HG03439 (cell line): Measurements from ENCODE around the gene SH2D2A.
"Not testable (repeated sequence)": the region's sequence is repeated elsewhere in the genome, so short reads cannot be mapped to it uniquely, and the experiment has no call there.

Experiments
- ATAC-seq: cut with Tn5 transposase; IDR thresholded peaks from one replicate; pipeline ENCODE4 v1.9.1; 2021; ENCODE audit warnings: mild to moderate bottlenecking, moderate library complexity; ENCODE audit not compliant: unreplicated experiment

The SH2D2A gene

DNA sequence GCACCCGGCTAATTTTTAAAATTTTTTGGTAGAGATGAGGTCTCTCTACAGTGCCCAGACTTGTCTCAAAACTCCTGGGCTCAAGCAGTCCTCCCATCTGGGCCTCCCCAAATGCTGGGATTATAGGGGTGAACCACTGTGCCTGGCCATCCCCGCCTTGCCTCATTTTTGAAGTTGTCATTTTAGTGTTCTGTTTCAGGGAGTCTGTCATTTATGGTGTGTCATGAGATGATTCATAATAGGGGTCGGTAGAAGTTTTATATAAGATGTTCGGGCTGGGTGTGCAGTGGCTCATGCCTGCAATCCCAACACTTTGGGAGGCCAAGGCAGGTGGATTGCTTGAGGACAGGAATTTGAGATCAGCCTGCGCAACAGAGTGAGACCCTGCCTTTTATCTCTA lies 40.8 kb downstream of the SH2D2A start:
- ATAC-seq, result no peak

GRCh38 chr1:156773607-156774006 lies 43.0 kb downstream of the SH2D2A start:
- ATAC-seq, result no peak

DNA sequence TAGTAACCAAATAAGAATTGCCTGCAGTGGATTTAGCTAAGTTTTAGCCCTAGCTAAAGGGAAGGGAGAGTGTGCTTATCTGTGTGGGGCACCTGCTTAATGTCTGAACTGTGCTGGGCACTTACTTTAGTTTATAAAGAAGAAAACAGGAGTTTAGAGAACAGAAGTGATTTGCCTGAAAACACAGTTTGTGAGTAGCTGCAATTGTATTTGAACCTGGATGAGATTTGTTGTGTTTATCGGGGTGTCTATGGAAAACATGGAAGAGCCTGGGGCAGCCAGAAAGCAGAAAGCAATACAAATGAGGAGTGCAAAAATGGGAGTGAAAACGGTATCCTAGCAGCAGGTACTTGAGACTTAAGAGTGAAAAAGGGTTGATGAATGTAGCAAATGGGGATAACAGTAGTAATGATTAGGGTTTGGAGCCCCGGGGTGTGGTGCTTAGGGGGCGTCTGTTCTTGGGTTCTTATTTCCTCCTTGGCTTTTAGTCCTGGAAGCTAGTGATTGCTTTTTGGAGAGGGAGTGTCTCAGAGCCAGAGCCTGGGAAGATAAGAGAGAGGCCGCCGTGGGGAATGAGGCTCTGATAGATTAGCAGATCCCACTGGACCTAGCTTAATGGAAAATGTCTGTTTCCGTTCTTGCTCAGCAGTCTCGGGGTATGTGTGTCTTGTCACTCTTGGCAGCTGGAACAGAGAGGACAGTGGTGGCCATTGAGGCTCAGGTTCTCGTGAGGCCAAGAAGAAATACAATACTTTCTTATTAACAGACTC lies 43.7 kb downstream of the SH2D2A start:
- no peak for ATAC-seq

DNA sequence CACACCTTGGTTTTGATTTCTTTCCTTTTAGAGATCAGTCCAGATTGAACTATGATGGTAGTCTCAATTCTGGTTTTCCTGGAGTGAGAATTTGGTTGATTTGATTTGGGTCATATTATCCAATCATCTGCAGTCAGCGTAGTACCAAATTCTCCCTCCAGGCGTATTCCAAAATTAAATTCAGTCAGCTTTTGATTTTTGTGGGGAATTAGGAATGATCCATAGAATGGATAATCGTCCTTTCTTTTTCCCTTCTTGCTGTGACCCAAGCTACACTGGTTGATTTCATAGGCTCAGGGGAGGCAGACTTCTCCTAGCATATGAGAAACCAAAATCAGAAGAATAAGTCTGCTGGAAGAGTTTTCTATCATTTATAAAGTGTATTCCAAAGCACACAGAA lies 44.4 kb downstream of the SH2D2A start:
- ATAC-seq, result no peak

DNA sequence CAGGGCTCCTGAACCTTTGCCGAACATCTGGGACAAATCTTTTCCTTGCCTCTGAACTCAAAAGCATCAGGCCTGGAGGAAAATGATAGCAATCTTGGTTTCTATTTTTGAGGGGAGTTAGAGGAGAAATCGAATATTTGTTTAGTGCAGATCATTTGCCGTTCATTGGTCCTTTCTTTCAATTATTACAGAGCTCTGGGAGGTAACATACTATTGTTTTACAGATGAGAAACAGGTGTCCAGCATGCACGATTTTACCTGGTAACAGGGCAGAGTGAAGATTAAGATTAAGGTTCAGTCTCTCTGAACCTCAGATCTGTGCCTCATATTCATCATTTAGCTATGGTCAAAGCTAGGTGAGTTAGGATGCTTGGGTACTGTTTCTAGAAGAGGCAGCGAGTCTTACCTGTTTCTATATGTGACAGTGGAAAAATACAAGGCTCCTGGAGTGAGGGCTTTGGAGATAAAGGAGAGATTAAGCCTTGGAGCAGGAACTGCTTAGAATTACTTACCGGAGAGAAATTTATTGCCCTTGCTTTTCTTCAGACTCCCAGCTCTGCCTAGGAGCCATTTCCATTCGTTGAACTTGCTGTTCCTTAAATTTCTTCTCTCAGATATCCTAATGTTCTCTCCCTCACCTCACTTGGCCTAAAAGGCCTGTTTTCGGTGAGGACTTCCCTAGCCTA lies 47.9 kb downstream of the SH2D2A start:
- ATAC-seq, result no peak

DNA sequence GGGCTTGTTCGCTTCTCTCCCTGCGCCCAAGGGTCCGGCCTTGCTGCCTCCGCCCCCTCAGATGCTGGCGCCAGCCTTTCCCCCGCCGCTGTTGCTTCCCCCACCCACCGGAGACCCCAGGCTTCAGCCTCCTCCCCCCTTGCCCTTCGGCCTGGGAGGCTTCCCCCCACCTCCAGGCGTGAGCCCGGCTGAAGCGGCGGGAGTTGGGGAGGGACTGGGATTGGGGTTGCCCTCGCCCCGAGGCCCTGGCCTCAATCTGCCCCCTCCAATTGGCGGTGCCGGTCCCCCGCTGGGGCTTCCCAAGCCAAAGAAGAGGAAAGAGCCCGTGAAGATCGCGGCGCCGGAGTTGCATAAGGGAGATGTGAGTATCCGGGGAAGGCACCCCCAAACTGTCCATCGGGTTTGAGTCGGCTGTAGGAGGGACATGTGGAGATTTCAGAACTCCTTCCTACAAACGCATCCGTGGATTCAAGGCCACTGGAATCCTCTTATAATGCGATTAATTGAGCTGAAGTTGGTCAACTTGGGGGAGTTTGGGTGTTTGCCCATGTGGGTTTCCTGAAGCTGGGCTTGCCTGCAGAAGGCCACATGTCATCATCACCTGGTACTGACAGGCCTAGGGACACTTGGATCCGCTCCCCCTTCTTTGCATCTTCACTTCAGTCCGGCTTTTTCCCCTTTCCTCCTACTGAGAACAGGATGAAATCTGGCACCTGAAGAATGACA lies 48.6 kb downstream of the SH2D2A start:
- peak; percentile 2 for ATAC-seq

DNA sequence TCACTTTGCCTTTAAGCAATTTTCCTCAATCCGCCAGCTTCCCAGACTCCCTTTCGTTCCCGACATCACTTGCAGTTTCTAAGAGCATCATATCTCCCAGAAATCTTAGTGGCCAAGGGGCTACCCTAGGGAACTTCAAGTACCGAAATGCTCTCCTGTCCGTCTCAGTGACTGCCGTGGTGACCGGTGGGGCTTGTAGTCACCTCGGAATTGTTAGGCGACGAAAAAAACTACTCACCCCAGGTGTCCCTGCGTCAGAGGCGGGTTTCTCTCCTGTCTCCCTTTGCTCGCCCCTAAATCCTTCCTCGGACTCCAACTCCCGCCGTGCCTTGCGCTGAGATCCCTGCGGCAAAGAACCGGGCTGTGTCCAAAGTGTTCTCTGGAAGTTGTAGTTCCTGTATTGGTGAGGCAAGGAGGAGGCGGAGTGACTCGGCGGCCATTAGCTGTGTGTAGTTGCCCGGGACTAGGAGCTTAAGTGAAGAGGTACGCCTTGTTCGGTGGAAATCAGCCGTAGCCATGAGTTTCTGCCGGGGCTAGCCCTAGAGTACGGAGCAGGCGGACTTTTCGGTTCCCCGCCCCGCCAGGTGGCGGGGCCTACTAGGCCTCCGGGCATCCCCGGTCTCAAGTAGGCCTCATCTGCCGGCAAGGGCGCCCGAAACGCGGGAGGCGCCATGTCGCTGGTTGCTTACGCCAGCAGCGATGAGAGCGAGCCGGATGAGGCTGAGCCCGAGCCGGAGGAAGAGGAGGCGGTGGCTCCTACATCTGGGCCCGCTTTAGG lies 49.4 kb downstream of the SH2D2A start, which contains the start of gene PRCC:
Gene PRCC (plus strand): TSS at position 435 of the 778 bp plus-strand sequence. CDS start 237 bp downstream, at position 672.
- peak; percentile 92 for ATAC-seq

DNA sequence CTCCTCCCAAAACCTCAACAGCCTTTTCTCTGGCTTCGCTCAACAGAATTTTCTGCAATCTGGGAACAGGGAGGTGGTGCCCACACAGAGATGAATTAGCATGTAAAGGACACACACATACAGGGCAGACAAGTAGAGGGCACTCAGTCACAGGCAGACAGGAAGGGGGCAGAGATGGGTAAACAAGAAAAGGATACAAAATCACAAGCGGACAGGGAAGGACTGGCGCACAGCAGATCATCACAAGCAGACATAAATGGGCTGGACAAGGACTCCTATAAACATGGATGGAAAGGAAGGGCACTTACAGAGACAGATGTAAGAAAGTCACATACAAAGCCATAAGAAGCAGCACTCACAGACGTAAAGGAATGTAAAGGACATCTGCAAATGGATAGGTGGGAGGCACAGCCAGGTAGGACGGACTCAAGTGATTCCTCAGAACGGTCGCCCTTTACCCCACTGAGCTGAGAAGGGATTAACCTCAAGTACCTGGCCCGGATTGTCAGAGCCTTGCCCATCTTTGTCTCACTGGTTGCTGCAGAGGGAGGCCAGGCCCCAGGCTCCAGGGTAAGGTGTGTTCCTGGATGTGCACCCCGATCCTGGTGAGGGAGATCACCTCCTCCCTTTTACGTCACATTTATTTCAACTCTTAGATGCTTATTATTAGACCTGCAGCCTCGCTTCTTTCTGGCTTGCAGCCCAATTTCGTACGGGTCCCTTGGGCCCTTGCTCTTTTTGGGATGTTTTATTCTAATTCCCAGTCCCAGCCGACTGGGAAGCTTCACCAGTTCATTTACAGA lies 50.1 kb downstream of the SH2D2A start:
- ATAC-seq, result peak; percentile 5

GRCh38 chr1:156765666-156766065 lies 51.0 kb downstream of the SH2D2A start:
- ATAC-seq, result no peak

DNA sequence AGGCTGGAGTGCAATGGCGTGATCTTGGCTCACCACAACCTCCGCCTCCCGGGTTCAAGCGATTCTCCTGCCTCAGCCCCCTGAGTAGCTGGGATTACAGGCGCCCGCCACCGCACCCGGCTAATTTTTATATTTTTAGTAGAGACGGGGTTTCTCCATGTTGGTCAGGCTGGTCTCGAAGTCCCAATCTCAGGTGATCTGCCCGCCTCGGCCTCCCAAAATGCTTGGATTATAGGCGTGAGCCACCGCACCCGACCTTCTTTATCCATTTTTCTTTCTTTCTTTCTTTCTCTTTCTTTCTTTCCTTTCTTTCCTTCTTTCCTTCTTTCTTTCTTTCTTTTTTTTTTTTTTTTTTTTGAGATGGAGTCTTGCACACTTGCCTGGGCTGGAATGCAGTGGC lies 51.5 kb downstream of the SH2D2A start:
- ATAC-seq, result not testable (repeated sequence)

- ATAC-seq, result no peak
These were observed 55.9 kb downstream of the SH2D2A start for GRCh38 chr1:156760796-156761104.

DNA sequence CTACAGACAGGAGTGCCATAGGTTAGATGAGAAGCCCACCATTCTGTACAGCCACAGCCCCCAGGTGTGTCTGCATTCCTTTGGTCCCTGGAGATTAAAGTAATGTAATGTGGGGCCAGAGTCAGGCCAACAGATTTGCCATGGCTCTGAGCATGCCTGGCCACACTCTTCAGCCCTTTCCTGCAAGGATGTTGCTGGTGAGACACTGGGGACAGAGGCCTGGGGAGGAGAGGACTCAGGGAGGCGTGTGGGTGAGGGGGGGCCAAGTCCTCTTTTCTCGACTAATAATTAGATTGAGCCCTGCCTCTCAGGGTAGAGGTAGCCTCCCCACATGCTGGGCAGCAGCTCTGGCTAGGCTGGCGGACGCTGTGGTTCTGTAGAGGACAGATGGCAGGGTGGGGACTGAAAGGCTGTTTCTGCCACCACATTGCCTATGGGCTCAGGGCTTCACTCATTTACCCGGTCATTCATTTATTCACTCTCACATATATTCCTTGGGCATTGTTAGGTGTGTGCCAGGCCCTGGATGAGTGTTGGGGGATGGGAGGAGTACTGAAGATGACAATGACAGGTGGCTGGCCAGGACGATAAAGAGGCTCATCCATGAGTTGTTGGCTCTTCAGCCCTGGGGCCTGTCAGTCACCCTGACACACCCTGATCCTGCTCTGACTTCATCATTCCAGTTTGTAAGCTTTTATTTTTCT lies 56.4 kb downstream of the SH2D2A start:
- no peak for ATAC-seq

DNA sequence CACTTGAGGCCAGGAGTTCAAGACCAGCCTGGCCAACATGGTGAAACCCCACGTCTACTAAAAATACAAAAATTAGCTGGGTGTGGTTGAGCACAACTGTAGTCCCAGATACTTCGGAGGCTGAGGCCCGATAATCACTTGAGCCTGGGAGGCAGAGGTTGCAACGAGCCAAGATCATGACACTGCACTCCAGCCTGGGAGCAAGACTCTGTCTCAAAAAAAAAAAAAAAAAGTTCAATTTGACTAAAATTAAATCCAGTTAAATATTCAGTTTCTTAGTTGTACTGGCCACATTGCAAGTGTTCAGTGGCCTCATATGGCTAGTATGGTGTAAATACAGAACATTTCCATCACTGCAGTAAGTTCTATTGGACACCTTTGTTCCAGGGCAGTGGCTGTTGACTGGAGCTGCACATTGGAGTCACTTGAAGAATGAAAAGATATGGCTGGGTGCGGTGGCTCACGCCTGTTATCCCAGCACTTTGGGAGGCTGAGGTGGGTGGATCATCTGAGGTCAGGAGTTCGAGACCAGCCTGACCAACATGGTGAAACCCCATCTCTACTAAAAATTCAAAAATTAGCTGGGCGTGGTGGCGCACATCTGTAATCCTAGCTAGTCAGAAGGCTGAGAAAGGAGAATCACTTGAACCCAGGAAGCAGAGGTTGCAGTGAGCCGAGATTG lies 58.9 kb downstream of the SH2D2A start:
- not testable (repeated sequence) for ATAC-seq

GRCh38 chr1:156756355-156756754 lies 60.3 kb downstream of the SH2D2A start:
- no peak for ATAC-seq
